Sigmoid colon (tissue), 4 donors: ENCODE results near the gene TRIM5.

Experiments used
- EP300 ChIP-seq, 4 donors: sonication (generic); formaldehyde crosslinking; IDR thresholded peaks; one replicate each; pipeline ENCODE4 v1.6.1; 2017; ENCODE audit warnings: antibody characterized with exemption in 4 of 4
- POLR2A ChIP-seq, 2 donors: fragments of 450-650 bp; IDR thresholded peaks; one replicate each; pipeline ENCODE4 v1.6.1; 2016; ENCODE audit warnings: antibody characterized with exemption in 2 of 2, mild to moderate bottlenecking in 2 of 2, moderate library complexity in 2 of 2
- POLR2AphosphoS5 ChIP-seq, 4 donors: sonication (generic); formaldehyde crosslinking; IDR thresholded peaks; one replicate each; pipeline ENCODE4 v1.6.1; 2017; ENCODE audit warnings: antibody characterized with exemption in 4 of 4
- TF ChIP-seq, protein P1 (sequence below), 4 experiments: fragments of 450-650 bp in 3 of 4; fragments of 200-600 bp in 1 of 4; IDR thresholded peaks; one replicate each; pipeline ENCODE4 v1.5.1; 2016 to 2019; ENCODE audit warnings: antibody characterized with exemption in 4 of 4, mild to moderate bottlenecking in 3 of 4, moderate library complexity in 2 of 4

DNA sequence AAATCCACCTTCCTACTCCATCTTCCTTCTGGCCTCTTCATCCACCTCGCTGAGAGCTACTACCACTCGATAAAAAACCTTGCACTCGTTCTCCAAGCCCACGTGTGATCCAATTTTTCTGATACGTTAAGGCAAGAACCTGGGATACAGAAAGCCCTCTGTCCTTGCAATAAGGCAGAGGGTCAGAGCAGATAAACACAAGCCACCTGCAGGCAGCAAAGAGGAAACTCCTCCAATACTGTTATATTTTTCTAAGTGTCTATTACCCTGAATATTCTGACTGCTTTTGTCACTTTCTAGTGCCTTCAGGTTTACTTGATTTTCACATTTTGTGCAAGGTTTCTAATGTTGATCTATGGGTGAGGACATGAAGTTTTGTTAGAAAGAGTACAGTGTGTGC is 26.6 kb downstream of the TRIM5 start:
- TF ChIP-seq, protein P1, sequence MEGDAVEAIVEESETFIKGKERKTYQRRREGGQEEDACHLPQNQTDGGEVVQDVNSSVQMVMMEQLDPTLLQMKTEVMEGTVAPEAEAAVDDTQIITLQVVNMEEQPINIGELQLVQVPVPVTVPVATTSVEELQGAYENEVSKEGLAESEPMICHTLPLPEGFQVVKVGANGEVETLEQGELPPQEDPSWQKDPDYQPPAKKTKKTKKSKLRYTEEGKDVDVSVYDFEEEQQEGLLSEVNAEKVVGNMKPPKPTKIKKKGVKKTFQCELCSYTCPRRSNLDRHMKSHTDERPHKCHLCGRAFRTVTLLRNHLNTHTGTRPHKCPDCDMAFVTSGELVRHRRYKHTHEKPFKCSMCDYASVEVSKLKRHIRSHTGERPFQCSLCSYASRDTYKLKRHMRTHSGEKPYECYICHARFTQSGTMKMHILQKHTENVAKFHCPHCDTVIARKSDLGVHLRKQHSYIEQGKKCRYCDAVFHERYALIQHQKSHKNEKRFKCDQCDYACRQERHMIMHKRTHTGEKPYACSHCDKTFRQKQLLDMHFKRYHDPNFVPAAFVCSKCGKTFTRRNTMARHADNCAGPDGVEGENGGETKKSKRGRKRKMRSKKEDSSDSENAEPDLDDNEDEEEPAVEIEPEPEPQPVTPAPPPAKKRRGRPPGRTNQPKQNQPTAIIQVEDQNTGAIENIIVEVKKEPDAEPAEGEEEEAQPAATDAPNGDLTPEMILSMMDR (IDR thresholded peaks at IDR 0.05), result no peak
- no peak for TF ChIP-seq POLR2AphosphoS5 (IDR thresholded peaks at IDR 0.05)
- TF ChIP-seq POLR2A (IDR thresholded peaks at IDR 0.05), result no peak
- no peak for TF ChIP-seq EP300 (IDR thresholded peaks at IDR 0.05)
